ENCODE measurements around the gene FAM219A.
"Not testable (repeated sequence)": the region's sequence is repeated elsewhere in the genome, so short reads cannot be mapped to it uniquely, and the experiment has no call there.

Gene FAM219A

GRCh38 chr9:34376596-34377403, 81.6 kb downstream of the FAM219A start, which contains the start of gene MYORG:
Gene MYORG (minus strand): TSS chr9:34376898. CDS start chr9:34372943, 3,955 bp downstream.
- peak; percentile 91 for ATAC-seq
- peak; percentile 97 for DNase-seq

GRCh38 chr9:34375901-34376595, 82.3 kb downstream of the FAM219A start:
- DNase-seq (peak; percentile 61), ATAC-seq (no peak)

- ATAC-seq (no peak), DNase-seq (no peak)
These were observed 83.3 kb downstream of the FAM219A start for GRCh38 chr9:34374905-34375552.

- ATAC-seq: no peak
- DNase-seq: no peak
These were observed 84.0 kb downstream of the FAM219A start for GRCh38 chr9:34374339-34374738.

- DNase-seq (no peak), ATAC-seq (no peak)
These were observed 84.6 kb downstream of the FAM219A start for GRCh38 chr9:34373749-34374148.

- DNase-seq (no peak), ATAC-seq (no peak)
These were observed 85.8 kb downstream of the FAM219A start for GRCh38 chr9:34372467-34373011.

GRCh38 chr9:34371886-34372466, 86.4 kb downstream of the FAM219A start:
- ATAC-seq (no peak), DNase-seq (no peak)

- no peak for ATAC-seq
- DNase-seq: no peak
These were observed 87.1 kb downstream of the FAM219A start for GRCh38 chr9:34370970-34371880.

GRCh38 chr9:34370335-34370969, 87.9 kb downstream of the FAM219A start:
- ATAC-seq: no peak
- DNase-seq: no peak

GRCh38 chr9:34369636-34370035, 88.7 kb downstream of the FAM219A start:
- no peak for DNase-seq
- no peak for ATAC-seq

GRCh38 chr9:34368796-34369195, 89.6 kb downstream of the FAM219A start:
- not testable (repeated sequence) for ATAC-seq, DNase-seq

- not testable (repeated sequence) for ATAC-seq, DNase-seq
These were observed 90.5 kb downstream of the FAM219A start for GRCh38 chr9:34367751-34368410.

GRCh38 chr9:34366365-34366764, 92.0 kb downstream of the FAM219A start:
- ATAC-seq (no peak), DNase-seq (no peak)

- DNase-seq (no peak), ATAC-seq (no peak)
These were observed 93.1 kb downstream of the FAM219A start for GRCh38 chr9:34365282-34365681.

- ATAC-seq (no peak), DNase-seq (no peak)
These were observed 94.6 kb downstream of the FAM219A start for GRCh38 chr9:34363619-34364351.

- DNase-seq (no peak), ATAC-seq (no peak)
These were observed 95.7 kb downstream of the FAM219A start for GRCh38 chr9:34362614-34363214.

- ATAC-seq, DNase-seq: not testable (repeated sequence)
These were observed 105.4 kb downstream of the FAM219A start for GRCh38 chr9:34352957-34353356.

- not testable (repeated sequence) for ATAC-seq, DNase-seq
These were observed 106.2 kb downstream of the FAM219A start for GRCh38 chr9:34352122-34352652.

GRCh38 chr9:34349324-34349723, 109.0 kb downstream of the FAM219A start:
- DNase-seq (no peak), ATAC-seq (no peak)
